Neural cell (in vitro differentiated cells): ENCODE results near the gene SLC7A8.

Experiments
- CTCF ChIP-seq: fragments of 450-650 bp; IDR thresholded peaks from 2 replicates; pipeline ENCODE4 v1.5.1; 2014; ENCODE audit warnings: antibody characterized with exemption, mild to moderate bottlenecking, moderate library complexity; ENCODE audit not compliant: poor library complexity, severe bottlenecking
- EP300 ChIP-seq: fragments of 450-650 bp; conservative IDR thresholded peaks from 2 replicates; pipeline ENCODE4 v1.6.1; 2014; ENCODE audit warnings: antibody characterized with exemption, mild to moderate bottlenecking, moderate library complexity; ENCODE audit not compliant: poor library complexity, severe bottlenecking
- EZH2 ChIP-seq: fragments of 200-600, 300-800 bp; shearing (Covaris generic), sonication (generic); IDR thresholded peaks from 2 replicates; pipeline ENCODE4 v1.6.1; 2014; ENCODE audit warnings: antibody characterized with exemption, low read length, borderline replicate concordance, mild to moderate bottlenecking; ENCODE audit not compliant: insufficient read depth, poor library complexity, severe bottlenecking
- MXI1 ChIP-seq: fragments of 450-650 bp; conservative IDR thresholded peaks from 2 replicates; pipeline ENCODE4 v1.6.1; 2014; ENCODE audit warnings: antibody characterized with exemption, mild to moderate bottlenecking; ENCODE audit not compliant: poor library complexity, severe bottlenecking
- POLR2AphosphoS5 ChIP-seq: IDR thresholded peaks from 2 replicates; pipeline ENCODE4 v1.6.1; 2012
- RAD21 ChIP-seq: fragments of 450-650 bp; conservative IDR thresholded peaks from 2 replicates; pipeline ENCODE4 v1.6.1; 2014; ENCODE audit warnings: antibody characterized with exemption, mild to moderate bottlenecking, moderate library complexity
- TAF1 ChIP-seq: IDR thresholded peaks from 2 replicates; pipeline ENCODE4 v1.6.1; 2012; ENCODE audit warnings: low read depth

GRCh38 chr14:23140371-23140770, 43.1 kb downstream of the SLC7A8 start:
- TF ChIP-seq CTCF (no peak), MXI1 (no peak), EZH2 (no peak), RAD21 (no peak), EP300 (no peak), POLR2AphosphoS5 (no peak), TAF1 (no peak)
